GM23338 (cell line): ENCODE measurements around the gene SUGP1. TPM values are rescaled to one million over a fixed set of nuclear protein-coding genes. Genes with fewer than 3 reads are reported as not detected.
"Not testable (repeated sequence)": the region's sequence is repeated elsewhere in the genome, so short reads cannot be mapped to it uniquely, and the experiment has no call there.

ENCODE experiments used
- ATAC-seq: fragments of 200-7000 bp; cut with Tn5 transposase; 3 replicates; pipeline ENCODE4 v1.9.1; 2020
- DNase-seq: peaks from one replicate; pipeline ENCODE4 v3.0.0-alpha.2; 2015; ENCODE audit warnings: low spot score
- H2AFZ ChIP-seq: fragments of 200-600 bp; sonication (generic); 2 replicates; pipeline ENCODE4 v1.8.0; 2016; ENCODE audit warnings: antibody characterized with exemption, mild to moderate bottlenecking, moderate library complexity
- H3F3A ChIP-seq: fragments of 200-600 bp; sonication (generic); replicated peaks from 2 replicates; pipeline ENCODE4 v1.8.0; 2017; ENCODE audit warnings: antibody characterized with exemption, mixed run types, low read depth
- H3K27ac ChIP-seq: fragments of 200-600 bp; sonication (generic); 2 replicates; pipeline ENCODE4 v1.6.1; 2016; ENCODE audit warnings: low read depth
- H3K27me3 ChIP-seq: fragments of 200-600 bp; sonication (generic); 2 replicates; pipeline ENCODE4 v1.8.0; 2016; ENCODE audit warnings: mild to moderate bottlenecking, mixed run types, moderate library complexity; ENCODE audit not compliant: insufficient read depth
- H3K36me3 ChIP-seq: fragments of 200-600 bp; sonication (generic); 2 replicates; pipeline ENCODE4 v1.8.0; 2016; ENCODE audit warnings: mild to moderate bottlenecking; ENCODE audit not compliant: insufficient read depth
- H3K4me1 ChIP-seq: fragments of 200-600 bp; sonication (generic); 2 replicates; pipeline ENCODE4 v1.8.0; 2016; ENCODE audit warnings: mild to moderate bottlenecking, moderate library complexity; ENCODE audit not compliant: insufficient read depth
- H3K4me2 ChIP-seq: fragments of 200-600 bp; sonication (generic); 2 replicates; pipeline ENCODE4 v1.7.1; 2017; ENCODE audit warnings: mixed run types
- H3K4me3 ChIP-seq: fragments of 200-600 bp; sonication (generic); 2 replicates; pipeline ENCODE4 v1.6.1; 2016; ENCODE audit warnings: mixed run types
- H3K79me2 ChIP-seq: fragments of 200-600 bp; sonication (generic); replicated peaks from 2 replicates; pipeline ENCODE4 v1.8.0; 2017; ENCODE audit warnings: mild to moderate bottlenecking; ENCODE audit not compliant: insufficient read depth
- H3K9me2 ChIP-seq: fragments of 200-600 bp; sonication (generic); 2 replicates; pipeline ENCODE4 v1.8.0; 2017; ENCODE audit not compliant: insufficient read depth
- H4K20me1 ChIP-seq: fragments of 200-600 bp; sonication (generic); replicated peaks from 2 replicates; pipeline ENCODE4 v1.8.0; 2017; ENCODE audit warnings: mild to moderate bottlenecking; ENCODE audit not compliant: insufficient read depth
- H3K27ac Mint-ChIP-seq: 2 replicates; pipeline ENCODE4 v1.8.0; 2020; ENCODE audit warnings: inconsistent platforms, mild to moderate bottlenecking, moderate library complexity, mixed read lengths
- H3K27me3 Mint-ChIP-seq: 3 replicates; pipeline ENCODE4 v1.8.0; 2022; ENCODE audit warnings: low read depth, mild to moderate bottlenecking, moderate library complexity, mixed read lengths, inconsistent platforms; ENCODE audit not compliant: insufficient read depth, poor library complexity
- H3K36me3 Mint-ChIP-seq: 3 replicates; pipeline ENCODE4 v1.8.0; 2021; ENCODE audit warnings: low read depth, mild to moderate bottlenecking, inconsistent platforms, moderate library complexity, mixed read lengths
- H3K4me1 Mint-ChIP-seq: 3 replicates; pipeline ENCODE4 v1.8.0; 2020; ENCODE audit warnings: mild to moderate bottlenecking, inconsistent platforms, mixed read lengths
- H3K4me3 Mint-ChIP-seq: 3 replicates; pipeline ENCODE4 v1.8.0; 2021; ENCODE audit warnings: moderate library complexity, mild to moderate bottlenecking, inconsistent platforms, mixed read lengths
- H3K9me3 Mint-ChIP-seq: 3 replicates; pipeline ENCODE4 v1.8.0; 2020; ENCODE audit warnings: moderate library complexity, mild to moderate bottlenecking, inconsistent platforms, mixed read lengths
- EZH2 ChIP-seq: fragments of 200-600 bp; sonication (generic); IDR thresholded peaks from one replicate; pipeline ENCODE4 v1.8.0; 2017; ENCODE audit warnings: antibody characterized with exemption, mild to moderate bottlenecking, low read depth; ENCODE audit not compliant: unreplicated experiment
- EZH2phosphoT487 ChIP-seq: fragments of 200-600 bp; sonication (generic); IDR thresholded peaks from one replicate; pipeline ENCODE4 v1.8.1; 2018; ENCODE audit warnings: antibody characterized with exemption; ENCODE audit not compliant: unreplicated experiment
- JUNB ChIP-seq: IDR thresholded peaks from one replicate; pipeline ENCODE4 v1.6.1; 2016; ENCODE audit warnings: antibody characterized with exemption; ENCODE audit not compliant: unreplicated experiment
- NANOG ChIP-seq: IDR thresholded peaks from 2 replicates; pipeline ENCODE4 v1.6.1; 2016; ENCODE audit warnings: antibody characterized with exemption, borderline replicate concordance
- POLR2AphosphoS5 ChIP-seq: IDR thresholded peaks from 2 replicates; pipeline ENCODE4 v1.6.1; 2016; ENCODE audit warnings: antibody characterized with exemption, low read depth
- STAT1 ChIP-seq: IDR thresholded peaks from one replicate; pipeline ENCODE4 v1.6.1; 2016; ENCODE audit warnings: antibody characterized with exemption; ENCODE audit not compliant: unreplicated experiment
- ZNF114 ChIP-seq: fragments of 250-450 bp; sonication (Bioruptor Pico); IDR thresholded peaks from 2 replicates; pipeline ENCODE4 v1.5.0; 2020; ENCODE audit warnings: mild to moderate bottlenecking, moderate library complexity
- ZNF331 ChIP-seq: fragments of 250-450 bp; sonication (Bioruptor Pico); IDR thresholded peaks from 2 replicates; pipeline ENCODE4 v1.5.0; 2020; ENCODE audit warnings: low read depth, mild to moderate bottlenecking, moderate library complexity
- polyA plus RNA-seq: library from polyadenylated mRNA; unstranded; fragments of >200 nt; fragmentation: Nextera tagmentation; extraction: Ambion mirVana; gene quantifications from 2 replicates; pipeline ENCODE4 v1.2.1, GENCODE V29; 2016
- total RNA-seq: library from RNA; depleted of rRNA; stranded (reverse); fragments of >200 nt; shearing (Covaris generic); gene quantifications from 2 replicates; pipeline ENCODE4 v1.2.3, GENCODE V29; 2014
- TF ChIP-seq, protein P1 (sequence below): IDR thresholded peaks from 2 replicates; pipeline ENCODE4 v1.6.1; 2016; ENCODE audit warnings: antibody characterized with exemption
- TF ChIP-seq, protein P2 (sequence below), 2 experiments: fragments of 200-600 bp in 1 of 2; sonication (generic) in 1 of 2; conservative IDR thresholded peaks; 2 replicates each; pipeline versions ENCODE4 v1.5.1 to v1.6.1; 2016 to 2017; ENCODE audit warnings: antibody characterized with exemption in 2 of 2, low read depth in 2 of 2, mild to moderate bottlenecking in 2 of 2, moderate library complexity in 1 of 2
- TF ChIP-seq, protein P3 (sequence below): IDR thresholded peaks from one replicate; pipeline ENCODE4 v1.6.1; 2018; ENCODE audit warnings: antibody characterized with exemption; ENCODE audit not compliant: unreplicated experiment

Gene SUGP1
- total and polyA plus RNA-seq, 2 experiments from 2014 or later = 38.6 to 61.6 TPM

DNA sequence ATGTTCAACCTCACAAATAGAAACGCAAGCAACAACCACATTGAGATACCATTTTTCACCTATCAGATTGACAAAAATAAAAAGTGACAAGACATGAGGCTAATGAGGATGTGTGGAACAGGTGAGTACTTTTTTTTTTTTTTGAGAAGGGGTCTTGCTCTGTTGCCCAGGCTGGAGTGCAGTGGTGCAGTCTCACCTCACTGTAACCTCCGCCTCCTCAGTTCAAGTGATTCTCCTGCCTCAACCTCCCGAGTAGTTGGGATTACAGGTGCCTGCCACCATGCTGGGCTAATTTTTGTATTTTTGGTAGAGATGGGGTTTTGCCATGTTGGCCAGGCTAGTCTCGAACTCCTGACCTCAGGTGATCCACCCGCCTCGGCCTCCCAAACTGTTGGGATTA is 66.9 kb downstream of the SUGP1 start:
- DNase-seq, H3K4me1 ChIP-seq, H3K9me2 ChIP-seq, H2AFZ ChIP-seq, H3K27ac Mint-ChIP-seq, ATAC-seq, H3K36me3 ChIP-seq, H3K4me3 ChIP-seq, H3F3A ChIP-seq, H4K20me1 ChIP-seq, H3K27ac ChIP-seq, H3K4me1 Mint-ChIP-seq, H3K79me2 ChIP-seq, H3K4me3 Mint-ChIP-seq, H3K4me2 ChIP-seq, H3K9me3 Mint-ChIP-seq: not testable (repeated sequence)
- peaks cover 27% of the 10 kb centered on the region; the same call in 1 of the 2 replicates for H3K27me3 ChIP-seq
- Mint-ChIP-seq H3K27me3 (peaks cover 14% of the 10 kb centered on the region), H3K36me3 (peaks cover 12% of the 10 kb centered on the region)

DNA sequence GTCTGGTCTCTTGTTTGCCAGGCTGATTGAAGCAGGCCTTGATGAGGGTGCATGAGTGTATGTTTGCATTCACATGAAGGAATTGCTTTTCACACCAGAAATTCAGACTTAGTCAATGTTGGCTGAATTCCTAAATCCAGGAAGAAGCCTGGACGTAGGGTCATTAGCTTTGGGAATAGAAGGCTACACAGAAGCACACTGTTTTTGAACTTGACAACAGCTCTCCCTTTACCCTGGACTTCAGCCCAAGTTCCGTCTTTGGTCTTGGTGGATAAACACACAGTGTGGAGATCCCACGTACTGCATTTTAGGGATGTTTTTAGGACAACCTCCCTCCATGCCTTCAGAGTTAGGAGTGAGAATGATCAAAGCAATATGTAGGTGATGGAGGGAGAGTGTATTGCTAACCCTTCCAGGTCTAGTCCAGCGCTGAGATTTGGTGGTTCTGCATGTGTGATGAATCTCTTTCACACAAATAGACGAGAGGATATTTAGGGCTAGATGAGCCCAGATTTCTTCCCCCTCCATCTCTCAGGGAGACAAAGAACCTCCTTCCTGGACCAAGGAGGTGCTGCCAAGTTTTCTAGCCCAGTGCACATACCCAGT is 70.0 kb downstream of the SUGP1 start:
- no peak overlapping the region for H3K4me3 ChIP-seq
- H3F3A ChIP-seq = no peaks in the 10 kb centered on the region
- no peak overlapping the region for H3K27ac ChIP-seq
- no peak overlapping the region for H3K4me2 ChIP-seq
- H3K27me3 Mint-ChIP-seq = peaks cover 17% of the 10 kb centered on the region
- H3K27me3 ChIP-seq = peaks cover 27% of the 10 kb centered on the region; the same call in 1 of the 2 replicates
- no peaks in the 10 kb centered on the region for H3K4me1 ChIP-seq
- no peaks in the 10 kb centered on the region for H3K4me1 Mint-ChIP-seq
- H2AFZ ChIP-seq = no peak overlapping the region
- no peaks in the 10 kb centered on the region for H3K9me2 ChIP-seq
- H3K27ac Mint-ChIP-seq = no peak overlapping the region
- DNase-seq (no peak), ATAC-seq (no peak)
- H3K79me2 ChIP-seq = no peaks in the 10 kb centered on the region
- H3K4me3 Mint-ChIP-seq = no peak overlapping the region
- H3K9me3 Mint-ChIP-seq = no peaks in the 10 kb centered on the region; the same call in 1 of the 3 replicates
- H3K36me3 ChIP-seq = no peaks in the 10 kb centered on the region
- H3K36me3 Mint-ChIP-seq = no peaks in the 10 kb centered on the region
- H4K20me1 ChIP-seq = no peaks in the 10 kb centered on the region; the same call in 1 of the 2 replicates
- TF ChIP-seq, protein P1, sequence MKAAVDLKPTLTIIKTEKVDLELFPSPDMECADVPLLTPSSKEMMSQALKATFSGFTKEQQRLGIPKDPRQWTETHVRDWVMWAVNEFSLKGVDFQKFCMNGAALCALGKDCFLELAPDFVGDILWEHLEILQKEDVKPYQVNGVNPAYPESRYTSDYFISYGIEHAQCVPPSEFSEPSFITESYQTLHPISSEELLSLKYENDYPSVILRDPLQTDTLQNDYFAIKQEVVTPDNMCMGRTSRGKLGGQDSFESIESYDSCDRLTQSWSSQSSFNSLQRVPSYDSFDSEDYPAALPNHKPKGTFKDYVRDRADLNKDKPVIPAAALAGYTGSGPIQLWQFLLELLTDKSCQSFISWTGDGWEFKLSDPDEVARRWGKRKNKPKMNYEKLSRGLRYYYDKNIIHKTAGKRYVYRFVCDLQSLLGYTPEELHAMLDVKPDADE = no peak
- TF ChIP-seq, protein P2, sequence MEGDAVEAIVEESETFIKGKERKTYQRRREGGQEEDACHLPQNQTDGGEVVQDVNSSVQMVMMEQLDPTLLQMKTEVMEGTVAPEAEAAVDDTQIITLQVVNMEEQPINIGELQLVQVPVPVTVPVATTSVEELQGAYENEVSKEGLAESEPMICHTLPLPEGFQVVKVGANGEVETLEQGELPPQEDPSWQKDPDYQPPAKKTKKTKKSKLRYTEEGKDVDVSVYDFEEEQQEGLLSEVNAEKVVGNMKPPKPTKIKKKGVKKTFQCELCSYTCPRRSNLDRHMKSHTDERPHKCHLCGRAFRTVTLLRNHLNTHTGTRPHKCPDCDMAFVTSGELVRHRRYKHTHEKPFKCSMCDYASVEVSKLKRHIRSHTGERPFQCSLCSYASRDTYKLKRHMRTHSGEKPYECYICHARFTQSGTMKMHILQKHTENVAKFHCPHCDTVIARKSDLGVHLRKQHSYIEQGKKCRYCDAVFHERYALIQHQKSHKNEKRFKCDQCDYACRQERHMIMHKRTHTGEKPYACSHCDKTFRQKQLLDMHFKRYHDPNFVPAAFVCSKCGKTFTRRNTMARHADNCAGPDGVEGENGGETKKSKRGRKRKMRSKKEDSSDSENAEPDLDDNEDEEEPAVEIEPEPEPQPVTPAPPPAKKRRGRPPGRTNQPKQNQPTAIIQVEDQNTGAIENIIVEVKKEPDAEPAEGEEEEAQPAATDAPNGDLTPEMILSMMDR (conservative IDR thresholded peaks at IDR 0.05; ENCODE audit: low read depth in 2 of 2) = no peak
- TF ChIP-seq JUNB = no peak
- no peak for TF ChIP-seq ZNF114
- no peak for TF ChIP-seq POLR2AphosphoS5
- TF ChIP-seq EZH2phosphoT487 = no peak
- TF ChIP-seq ZNF331 (CRISPR knock-in tag) = no peak
- TF ChIP-seq NANOG = no peak
- TF ChIP-seq EZH2 = no peak
- TF ChIP-seq, protein P3, sequence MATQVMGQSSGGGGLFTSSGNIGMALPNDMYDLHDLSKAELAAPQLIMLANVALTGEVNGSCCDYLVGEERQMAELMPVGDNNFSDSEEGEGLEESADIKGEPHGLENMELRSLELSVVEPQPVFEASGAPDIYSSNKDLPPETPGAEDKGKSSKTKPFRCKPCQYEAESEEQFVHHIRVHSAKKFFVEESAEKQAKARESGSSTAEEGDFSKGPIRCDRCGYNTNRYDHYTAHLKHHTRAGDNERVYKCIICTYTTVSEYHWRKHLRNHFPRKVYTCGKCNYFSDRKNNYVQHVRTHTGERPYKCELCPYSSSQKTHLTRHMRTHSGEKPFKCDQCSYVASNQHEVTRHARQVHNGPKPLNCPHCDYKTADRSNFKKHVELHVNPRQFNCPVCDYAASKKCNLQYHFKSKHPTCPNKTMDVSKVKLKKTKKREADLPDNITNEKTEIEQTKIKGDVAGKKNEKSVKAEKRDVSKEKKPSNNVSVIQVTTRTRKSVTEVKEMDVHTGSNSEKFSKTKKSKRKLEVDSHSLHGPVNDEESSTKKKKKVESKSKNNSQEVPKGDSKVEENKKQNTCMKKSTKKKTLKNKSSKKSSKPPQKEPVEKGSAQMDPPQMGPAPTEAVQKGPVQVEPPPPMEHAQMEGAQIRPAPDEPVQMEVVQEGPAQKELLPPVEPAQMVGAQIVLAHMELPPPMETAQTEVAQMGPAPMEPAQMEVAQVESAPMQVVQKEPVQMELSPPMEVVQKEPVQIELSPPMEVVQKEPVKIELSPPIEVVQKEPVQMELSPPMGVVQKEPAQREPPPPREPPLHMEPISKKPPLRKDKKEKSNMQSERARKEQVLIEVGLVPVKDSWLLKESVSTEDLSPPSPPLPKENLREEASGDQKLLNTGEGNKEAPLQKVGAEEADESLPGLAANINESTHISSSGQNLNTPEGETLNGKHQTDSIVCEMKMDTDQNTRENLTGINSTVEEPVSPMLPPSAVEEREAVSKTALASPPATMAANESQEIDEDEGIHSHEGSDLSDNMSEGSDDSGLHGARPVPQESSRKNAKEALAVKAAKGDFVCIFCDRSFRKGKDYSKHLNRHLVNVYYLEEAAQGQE = no peak
- TF ChIP-seq STAT1 = no peak
